ENCODE results near the gene ARHGAP25.

Gene ARHGAP25

GRCh38 chr2:68741238-68741637 is 6.6 kb downstream of the ARHGAP25 start:
- no peak for DNase-seq (ENCODE audit: low read depth in 2 of 3, low spot score in 1 of 3)

GRCh38 chr2:68741805-68742306 is 7.2 kb downstream of the ARHGAP25 start:
- no peak for DNase-seq (ENCODE audit: low read depth in 2 of 3, low spot score in 1 of 3)

- no peak for DNase-seq (ENCODE audit: low read depth in 2 of 3, low spot score in 1 of 3)
Measured at GRCh38 chr2:68742626-68743415, 8.2 kb downstream of the ARHGAP25 start.

GRCh38 chr2:68743531-68743930 is 8.9 kb downstream of the ARHGAP25 start:
- no peak for DNase-seq (ENCODE audit: low read depth in 2 of 3, low spot score in 1 of 3)

- DNase-seq (ENCODE audit: low read depth in 2 of 3, low spot score in 1 of 3): no peak
Measured at GRCh38 chr2:68744366-68744912, 9.8 kb downstream of the ARHGAP25 start.

GRCh38 chr2:68745006-68745405 is 10.4 kb downstream of the ARHGAP25 start:
- DNase-seq (ENCODE audit: low read depth in 2 of 3, low spot score in 1 of 3): no peak

GRCh38 chr2:68746408-68746807 is 11.8 kb downstream of the ARHGAP25 start:
- no peak for DNase-seq (ENCODE audit: low read depth in 2 of 3, low spot score in 1 of 3)

GRCh38 chr2:68747413-68747812 is 12.8 kb downstream of the ARHGAP25 start:
- DNase-seq (ENCODE audit: low read depth in 2 of 3, low spot score in 1 of 3): no peak

GRCh38 chr2:68747900-68748299 is 13.3 kb downstream of the ARHGAP25 start:
- DNase-seq (ENCODE audit: low read depth in 2 of 3, low spot score in 1 of 3): no peak

- DNase-seq (ENCODE audit: low read depth in 2 of 3, low spot score in 1 of 3): no peak
Measured at GRCh38 chr2:68748568-68748967, 14.0 kb downstream of the ARHGAP25 start.

GRCh38 chr2:68749345-68749744 is 14.7 kb downstream of the ARHGAP25 start:
- DNase-seq (ENCODE audit: low read depth in 2 of 3, low spot score in 1 of 3): no peak

- DNase-seq (ENCODE audit: low read depth in 2 of 3, low spot score in 1 of 3): no peak
Measured at GRCh38 chr2:68750592-68751396, 16.2 kb downstream of the ARHGAP25 start.

GRCh38 chr2:68751397-68752339 is 17.1 kb downstream of the ARHGAP25 start:
- DNase-seq (ENCODE audit: low read depth in 2 of 3, low spot score in 1 of 3): peak; percentile 81 to 95 (median 91)

GRCh38 chr2:68753318-68753717 is 18.7 kb downstream of the ARHGAP25 start:
- no peak for DNase-seq (ENCODE audit: low read depth in 2 of 3, low spot score in 1 of 3)

- DNase-seq (ENCODE audit: low read depth in 2 of 3, low spot score in 1 of 3): no peak
Measured at GRCh38 chr2:68755071-68755470, 20.5 kb downstream of the ARHGAP25 start.

- no peak for DNase-seq (ENCODE audit: low read depth in 2 of 3, low spot score in 1 of 3)
Measured at GRCh38 chr2:68756178-68756577, 21.6 kb downstream of the ARHGAP25 start.

GRCh38 chr2:68757081-68757480 is 22.5 kb downstream of the ARHGAP25 start:
- DNase-seq (ENCODE audit: low read depth in 2 of 3, low spot score in 1 of 3): no peak

GRCh38 chr2:68762100-68762499 is 27.5 kb downstream of the ARHGAP25 start:
- DNase-seq (ENCODE audit: low read depth in 2 of 3, low spot score in 1 of 3): no peak

- no peak for DNase-seq (ENCODE audit: low read depth in 2 of 3, low spot score in 1 of 3)
Measured at GRCh38 chr2:68762665-68763064, 28.1 kb downstream of the ARHGAP25 start.

- DNase-seq (ENCODE audit: low read depth in 2 of 3, low spot score in 1 of 3): no peak
Measured at GRCh38 chr2:68764041-68764805, 29.6 kb downstream of the ARHGAP25 start.

All from stimulated activated CD4-positive, alpha-beta T cell treated with anti-CD3 and anti-CD28 coated beads, Interleukin-12 subunit alpha, Interleukin-12 subunit beta, amount 100 ng/mL, for 48 hours (primary cell).